Heart left ventricle (tissue), 13 donors: Measurements from ENCODE around the gene NR2F2.

Source experiments
- POLR2A ChIP-seq, 2 donors: fragments of 450-650 bp; IDR thresholded peaks; one replicate each; pipeline ENCODE4 v1.6.1; 2017; ENCODE audit warnings: antibody characterized with exemption in 2 of 2, mild to moderate bottlenecking in 2 of 2, moderate library complexity in 2 of 2
- TF ChIP-seq, protein P1 (sequence below), 12 donors: fragments of 200-600 bp; sonication (generic) in 4 of 12; IDR thresholded peaks; one replicate each; pipeline versions ENCODE4 v1.5.0 to v1.8.0; 2018 to 2022; ENCODE audit warnings: antibody characterized with exemption in 12 of 12, mild to moderate bottlenecking in 5 of 12
- donor health status: ischemic (EF 13 %, LVEDD 7.1; RV severe dilation, severe dysfunction).
- donor health status: DM: no; HTN: yes; CAD: no.
- donor health status: DM: no; HTN: no; CAD: no.
- donor health status: ischemic (EF 25% LVEDD 6.9; RV normal size, moderate dysfunction).
- donor health status: ischemic (EF 25% LVEDD 5.7; RV mildly dilated, moderate dysfunction).
- donor health status: ischemic (EF 35%, LVEDD 5.7; RV mildly dilated, moderate dysfunction).
- donor health status: nonischemic (EF 11% LVEDD 7.7; RV severe dilation, severe dysfunction).
- donor health status: DM: yes; HTN: yes; CAD: no.
- donor health status: PGD.
- donor health status: ischemic (EF 29% LVEDD 5.4; RV normal size, mild dysfunction).
- donor health status: nonischemic (EF 23%, LVEDD 6.1; RV moderate dilation, normal function).

- TF ChIP-seq POLR2A (IDR thresholded peaks at IDR 0.05), result no peak
- TF ChIP-seq, protein P1, sequence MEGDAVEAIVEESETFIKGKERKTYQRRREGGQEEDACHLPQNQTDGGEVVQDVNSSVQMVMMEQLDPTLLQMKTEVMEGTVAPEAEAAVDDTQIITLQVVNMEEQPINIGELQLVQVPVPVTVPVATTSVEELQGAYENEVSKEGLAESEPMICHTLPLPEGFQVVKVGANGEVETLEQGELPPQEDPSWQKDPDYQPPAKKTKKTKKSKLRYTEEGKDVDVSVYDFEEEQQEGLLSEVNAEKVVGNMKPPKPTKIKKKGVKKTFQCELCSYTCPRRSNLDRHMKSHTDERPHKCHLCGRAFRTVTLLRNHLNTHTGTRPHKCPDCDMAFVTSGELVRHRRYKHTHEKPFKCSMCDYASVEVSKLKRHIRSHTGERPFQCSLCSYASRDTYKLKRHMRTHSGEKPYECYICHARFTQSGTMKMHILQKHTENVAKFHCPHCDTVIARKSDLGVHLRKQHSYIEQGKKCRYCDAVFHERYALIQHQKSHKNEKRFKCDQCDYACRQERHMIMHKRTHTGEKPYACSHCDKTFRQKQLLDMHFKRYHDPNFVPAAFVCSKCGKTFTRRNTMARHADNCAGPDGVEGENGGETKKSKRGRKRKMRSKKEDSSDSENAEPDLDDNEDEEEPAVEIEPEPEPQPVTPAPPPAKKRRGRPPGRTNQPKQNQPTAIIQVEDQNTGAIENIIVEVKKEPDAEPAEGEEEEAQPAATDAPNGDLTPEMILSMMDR (IDR thresholded peaks at IDR 0.05), result no peak
Measured at GRCh38 chr15:96285305-96285704, 45.2 kb upstream of the NR2F2 start.
